Anterior cingulate cortex (tissue), 58 donors: ENCODE data around the gene RNF167.
A peak's percentile ranks its signal among the peaks of the same experiment; 100 is the strongest.
"Not testable (repeated sequence)": the region's sequence is repeated elsewhere in the genome, so short reads cannot be mapped to it uniquely, and the experiment has no call there.

ENCODE experiments used
- DNase-seq, 58 donors: peaks; one replicate each; lab custom pipeline; 2025; lab: John Stamatoyannopoulos, UW

RNF167 gene

DNA sequence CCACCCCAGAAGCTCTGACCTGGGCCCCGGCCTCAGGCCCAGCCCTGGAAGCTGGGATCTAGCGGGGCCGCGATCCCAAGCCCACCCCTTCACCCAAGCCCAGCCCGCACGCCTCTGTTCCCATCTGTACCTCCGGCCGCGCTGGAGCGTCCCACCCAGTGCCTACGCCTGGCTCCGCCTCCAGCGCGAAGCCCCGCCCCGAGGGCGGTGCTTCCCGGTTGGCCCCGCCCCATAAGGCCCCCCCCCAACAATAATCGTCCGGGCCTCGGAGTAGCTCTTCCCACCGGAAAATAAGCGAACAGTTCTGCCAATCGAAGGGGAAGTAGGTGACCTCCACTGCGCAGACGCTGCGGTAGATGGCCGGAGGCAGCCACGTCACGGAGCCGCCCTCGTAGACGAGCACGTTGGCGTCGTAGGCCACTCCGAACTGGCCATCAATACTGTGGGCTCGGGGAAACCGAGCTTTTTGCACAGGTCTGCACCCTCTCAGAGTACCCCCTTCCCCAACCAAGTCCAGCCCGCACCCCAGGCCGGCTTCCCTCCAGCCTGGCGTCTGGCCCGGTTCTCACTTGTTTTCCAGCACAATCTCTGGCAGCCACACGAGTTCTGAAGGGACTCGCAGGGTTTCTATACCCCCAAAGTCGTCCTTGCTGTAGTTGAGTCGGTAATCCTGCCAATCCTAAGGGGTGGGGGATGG is 38.3 kb upstream of the RNF167 start:
- peak in 33 of 58 donors; percentile 16 to 78 (median 46) for DNase-seq

DNA sequence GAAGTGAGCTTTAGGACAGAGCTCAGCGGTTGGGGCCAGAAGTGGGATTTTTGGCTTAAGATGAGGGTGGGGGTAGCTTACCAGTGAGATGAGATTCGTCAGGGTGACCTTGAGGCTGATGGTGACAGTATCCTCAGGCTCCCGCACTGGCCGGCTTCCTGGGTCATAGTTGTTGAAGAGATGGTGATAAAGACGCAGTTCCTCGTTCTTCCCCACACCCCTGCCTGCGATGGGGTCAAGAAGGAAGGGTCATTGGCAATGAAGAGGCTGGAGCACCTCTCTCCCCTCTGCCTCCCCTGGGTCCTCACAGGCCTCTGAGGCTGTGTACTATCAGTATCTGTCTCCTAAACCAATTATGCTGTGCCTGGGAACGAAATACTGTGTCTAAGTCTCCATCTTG is 37.5 kb upstream of the RNF167 start:
- no peak for DNase-seq

- peak in 51 of 58 donors; percentile 7 to 79 (median 44) for DNase-seq
Observed at GRCh38 chr17:4903051-4903818, 36.8 kb upstream of the RNF167 start, which contains the start of gene CHRNE. CHRNE (minus strand) TSS chr17:4903098; CDS start chr17:4903063, 35 bp downstream.

DNA sequence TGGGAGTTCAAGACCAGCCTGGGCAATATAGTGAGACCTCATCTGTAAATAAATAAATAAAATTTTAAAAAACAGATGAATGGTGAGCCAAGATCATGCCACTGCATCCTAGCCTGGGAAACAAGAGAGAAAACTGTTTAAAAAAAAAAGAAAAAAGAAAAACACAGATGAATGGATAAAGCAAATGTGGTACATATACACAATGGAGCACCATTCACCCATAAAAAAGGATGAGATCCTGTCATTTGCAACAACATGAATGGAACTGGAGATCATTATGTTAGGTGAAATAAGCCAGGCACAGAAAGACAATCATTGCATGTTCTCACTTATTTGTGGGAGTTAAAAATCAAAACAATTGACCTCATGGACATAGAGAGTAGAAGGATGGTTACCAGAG is 33.4 kb upstream of the RNF167 start:
- not testable (repeated sequence) for DNase-seq

DNA sequence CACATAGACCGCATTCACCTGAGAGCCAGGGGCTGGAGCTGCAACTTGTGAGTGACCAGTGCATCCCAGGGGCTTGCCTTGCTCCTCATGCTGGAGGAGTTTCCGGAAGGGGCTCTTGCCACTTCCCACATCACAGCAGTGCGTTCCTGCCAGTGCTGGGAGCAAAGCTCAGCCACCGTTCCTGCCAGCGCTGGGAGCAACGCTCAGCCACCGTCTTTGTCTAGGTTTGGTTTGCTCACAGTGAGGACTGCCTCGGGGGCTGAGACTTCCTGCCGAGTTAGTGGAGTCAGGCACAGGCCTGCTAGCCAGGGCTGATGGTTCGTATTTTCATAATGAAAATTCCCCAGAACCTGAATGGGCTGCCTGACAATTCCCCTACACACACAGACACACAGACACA is 31.8 kb upstream of the RNF167 start:
- peak in 3 of 58 donors; percentile 10 to 23 (median 18) for DNase-seq

GRCh38 chr17:4908711-4909496 is 31.2 kb upstream of the RNF167 start:
- peak in 55 of 58 donors; percentile 23 to 89 (median 70) for DNase-seq

DNA sequence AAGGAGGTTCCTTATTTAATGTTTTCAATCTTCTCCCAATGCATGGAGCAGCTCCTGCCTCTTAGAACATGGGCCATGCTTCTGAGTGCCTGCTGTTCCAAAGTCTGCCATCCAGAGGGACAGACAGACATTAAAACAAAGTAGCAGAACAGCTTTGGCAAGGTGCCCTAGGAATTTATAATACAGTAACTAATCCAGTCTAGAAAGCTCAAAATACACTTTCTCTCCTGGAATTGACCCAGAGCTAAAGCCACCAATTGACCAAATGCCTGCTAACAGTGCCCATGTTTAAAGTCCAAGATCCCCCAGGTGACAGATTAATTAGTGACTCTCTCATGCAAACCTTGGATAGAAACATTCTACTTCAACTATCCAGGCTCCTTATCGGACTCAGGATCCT is 26.1 kb upstream of the RNF167 start:
- no peak for DNase-seq

DNA sequence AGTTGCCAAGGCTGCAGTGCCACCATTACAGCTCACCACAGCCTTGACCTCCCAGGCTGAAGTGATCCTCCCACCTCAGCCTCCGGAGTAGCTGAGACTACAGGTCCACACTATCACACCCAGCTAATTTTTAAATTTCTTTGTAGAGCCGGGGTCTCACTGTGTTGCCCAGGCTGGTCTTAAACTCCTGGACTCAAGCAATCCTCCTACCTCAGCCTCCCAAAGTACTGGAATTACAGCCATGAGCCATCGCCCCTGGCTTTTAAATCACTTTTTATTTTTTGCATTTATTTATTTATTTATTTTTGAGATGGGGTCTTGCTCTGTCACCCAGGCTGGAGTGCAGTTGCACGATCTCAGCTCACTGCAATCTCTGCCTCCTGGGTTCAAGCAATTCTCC is 25.5 kb upstream of the RNF167 start:
- not testable (repeated sequence) for DNase-seq

DNA sequence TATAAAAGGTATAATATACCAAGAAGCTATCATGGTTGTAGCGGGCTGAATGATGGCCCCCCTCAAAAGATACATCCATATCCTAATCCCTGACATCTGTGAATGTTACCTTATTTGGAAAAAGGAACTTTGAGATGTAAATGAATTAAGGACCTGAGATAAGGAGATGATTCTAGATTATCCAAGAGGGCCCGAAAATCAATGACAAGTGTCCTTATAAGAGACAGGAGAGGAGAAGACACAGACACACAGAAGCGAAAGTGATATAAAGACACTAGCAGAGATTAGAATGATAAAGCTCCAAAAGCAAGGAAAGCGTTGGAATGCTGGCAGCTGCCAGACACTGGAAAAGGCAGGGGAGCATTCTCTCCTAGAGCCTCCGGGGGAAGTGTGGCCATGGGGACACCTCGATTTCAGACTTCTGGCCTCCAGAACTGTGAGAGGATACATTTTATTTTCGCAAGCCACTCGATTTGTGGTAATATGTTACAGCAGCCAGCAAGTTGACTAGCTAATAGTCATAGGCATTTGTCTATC is 20.5 kb upstream of the RNF167 start:
- no peak for DNase-seq

DNA sequence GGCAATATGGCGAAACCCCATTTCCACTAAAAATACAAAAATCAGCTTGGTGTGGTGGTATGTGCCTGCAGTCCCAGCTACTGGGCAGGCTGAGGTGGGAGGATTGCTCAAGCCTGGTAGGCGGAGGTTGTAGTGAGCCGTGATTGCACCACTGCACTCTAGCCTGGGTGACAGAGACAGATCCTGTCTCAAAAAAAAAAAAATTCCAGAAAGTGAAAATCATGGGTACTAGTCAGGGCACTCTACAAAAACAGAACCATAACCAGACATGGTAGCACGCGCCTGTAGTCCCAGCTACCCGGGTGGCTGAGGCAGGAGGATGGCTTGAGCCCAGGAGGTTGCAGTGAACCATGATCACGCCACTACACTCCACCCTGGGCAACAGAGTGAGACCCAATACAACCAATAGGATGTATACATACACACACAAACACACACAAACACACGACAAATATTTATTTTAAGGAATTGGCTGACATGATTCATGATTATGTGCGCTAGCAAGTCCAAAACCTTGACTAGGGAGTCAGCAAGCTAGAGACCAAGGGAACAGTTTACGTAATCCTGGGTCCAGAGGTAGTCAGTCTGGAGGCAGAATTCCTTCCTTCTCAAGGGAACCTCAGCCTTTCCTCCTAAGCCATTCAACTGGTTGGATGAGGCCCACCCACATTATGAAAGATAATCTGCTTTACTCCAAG is 19.6 kb upstream of the RNF167 start:
- no peak for DNase-seq

DNA sequence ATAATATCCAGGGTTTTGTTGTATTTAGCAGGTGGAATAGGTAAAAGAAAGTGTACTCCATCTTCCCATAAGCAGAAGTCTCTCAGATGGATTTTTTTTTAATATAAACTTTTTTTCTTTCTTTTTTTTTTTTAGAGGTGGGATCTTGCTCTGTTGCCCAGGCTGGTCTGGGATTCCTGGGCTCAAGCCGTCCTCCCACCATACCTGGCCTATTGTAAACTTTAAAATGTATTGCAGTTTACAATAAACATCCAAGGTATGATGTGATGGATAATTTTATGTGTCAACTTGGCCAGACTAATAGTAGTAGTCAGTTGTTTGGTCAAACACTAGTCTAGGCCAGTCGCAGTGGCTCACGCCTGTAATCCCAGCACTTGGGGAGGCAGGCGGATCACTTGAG is 18.7 kb upstream of the RNF167 start:
- no peak for DNase-seq

GRCh38 chr17:4926577-4927335 is 13.3 kb upstream of the RNF167 start:
- not testable (repeated sequence) for DNase-seq

GRCh38 chr17:4928881-4929280 is 11.2 kb upstream of the RNF167 start:
- DNase-seq, result no peak

- no peak for DNase-seq
Observed at GRCh38 chr17:4931963-4932362, 8.1 kb upstream of the RNF167 start, which contains the start of gene GP1BA. GP1BA (plus strand) TSS chr17:4932277; CDS start chr17:4932605, 328 bp downstream.

GRCh38 chr17:4932756-4933155 is 7.3 kb upstream of the RNF167 start:
- DNase-seq, result no peak

GRCh38 chr17:4933646-4934045 is 6.4 kb upstream of the RNF167 start:
- no peak for DNase-seq

GRCh38 chr17:4934173-4934979 is 5.7 kb upstream of the RNF167 start:
- DNase-seq, result no peak

DNA sequence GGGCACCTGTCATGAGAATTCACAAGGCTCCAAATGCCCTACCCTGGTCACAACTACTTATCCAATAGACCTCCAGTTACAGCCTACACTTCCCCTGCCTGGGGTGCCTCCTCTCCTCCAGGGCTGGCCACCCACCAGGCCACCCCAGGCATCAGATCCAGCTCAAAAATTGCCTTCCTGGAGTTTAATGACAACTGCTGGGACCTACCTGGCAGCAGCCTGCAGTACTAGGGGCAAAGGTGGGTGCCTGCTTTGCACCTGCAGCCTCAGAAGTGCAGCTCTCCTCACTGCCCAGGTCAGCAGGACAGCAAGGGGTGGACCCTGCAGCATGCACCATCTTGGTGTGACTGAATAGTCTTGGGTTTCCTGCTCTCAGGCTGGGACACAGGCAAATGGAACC is 4.4 kb upstream of the RNF167 start:
- DNase-seq, result no peak
